ENCODE data around the gene GALT.

DNA sequence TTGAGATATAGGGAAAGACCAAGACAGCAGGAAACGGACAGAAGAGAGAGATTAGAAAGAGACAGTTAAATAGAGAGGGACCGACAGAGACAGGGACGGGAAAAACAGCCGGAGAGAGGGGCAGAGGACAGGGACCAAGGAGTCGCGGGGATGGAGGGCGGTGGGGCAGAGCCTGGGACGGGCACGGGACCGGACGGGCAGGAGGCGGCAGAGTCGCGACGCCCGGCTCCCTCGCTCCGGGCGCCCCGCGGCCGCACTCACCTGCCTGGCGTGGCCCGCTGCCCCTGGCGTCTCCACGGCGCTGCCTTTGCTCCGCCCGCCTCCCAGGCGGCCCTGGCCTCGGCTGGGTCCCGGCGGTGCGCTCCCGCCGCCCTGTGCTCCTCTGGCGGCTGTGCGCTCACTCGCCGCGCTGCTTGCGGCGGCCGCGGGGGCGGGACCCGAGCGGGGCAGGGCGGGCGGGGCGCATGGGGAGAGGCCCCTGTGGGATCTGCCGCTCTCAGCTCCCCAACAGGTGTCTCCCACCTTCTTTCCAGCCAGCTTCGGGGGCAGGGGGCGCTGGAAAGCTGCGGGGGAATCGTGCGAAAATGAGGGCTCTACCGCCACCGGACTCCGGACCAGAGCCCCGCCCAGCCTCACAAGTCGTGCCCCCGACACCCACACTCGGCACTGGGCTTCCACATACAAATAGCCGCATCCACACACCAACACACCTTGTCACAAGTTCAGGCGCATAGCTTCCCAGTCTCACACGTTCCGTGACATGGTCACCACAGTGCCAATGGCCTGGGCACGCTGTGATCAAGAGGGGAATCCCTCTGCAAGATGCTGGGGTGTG, 17.6 kb upstream of the GALT start, which contains the start of gene ARID3C:
- TF ChIP-seq YY1 (IDR thresholded peaks at IDR 0.05; ENCODE audit: insufficient read depth, insufficient read length) (no peak), SUZ12 (IDR thresholded peaks at IDR 0.05; ENCODE audit: extremely low read depth, insufficient read depth, insufficient read length) (no peak), ZNF274 (IDR thresholded peaks at IDR 0.05; ENCODE audit: low read depth, low read length) (no peak)

Data from NT2/D1 (cell line).